GM19025 (cell line): ENCODE results near the gene AKR1B1.

ENCODE experiments used
- ATAC-seq: cut with Tn5 transposase; IDR thresholded peaks from one replicate; pipeline ENCODE4 v1.9.1; 2021; ENCODE audit warnings: mild to moderate bottlenecking, low read depth, moderate library complexity; ENCODE audit not compliant: unreplicated experiment

The AKR1B1 gene

GRCh38 chr7:134447383-134447782, 11.5 kb downstream of the AKR1B1 start:
- no peak for ATAC-seq

- ATAC-seq: no peak
Measured at GRCh38 chr7:134446923-134447322, 12.0 kb downstream of the AKR1B1 start.

GRCh38 chr7:134446446-134446845, 12.5 kb downstream of the AKR1B1 start:
- ATAC-seq: no peak

GRCh38 chr7:134444961-134445315, 14.0 kb downstream of the AKR1B1 start:
- no peak for ATAC-seq

GRCh38 chr7:134444198-134444960, 14.5 kb downstream of the AKR1B1 start:
- no peak for ATAC-seq

- no peak for ATAC-seq
Measured at GRCh38 chr7:134443396-134444070, 15.4 kb downstream of the AKR1B1 start.

GRCh38 chr7:134442441-134443220, 16.3 kb downstream of the AKR1B1 start:
- ATAC-seq: no peak

GRCh38 chr7:134441264-134441663, 17.6 kb downstream of the AKR1B1 start:
- ATAC-seq: no peak

GRCh38 chr7:134440476-134440875, 18.4 kb downstream of the AKR1B1 start:
- ATAC-seq: no peak

GRCh38 chr7:134440067-134440466, 18.8 kb downstream of the AKR1B1 start:
- no peak for ATAC-seq

GRCh38 chr7:134438946-134439345, 20.0 kb downstream of the AKR1B1 start:
- ATAC-seq: no peak

GRCh38 chr7:134435161-134435920, 23.6 kb downstream of the AKR1B1 start:
- ATAC-seq: no peak

- ATAC-seq: no peak
Measured at GRCh38 chr7:134434701-134435100, 24.2 kb downstream of the AKR1B1 start.

- ATAC-seq: no peak
Measured at GRCh38 chr7:134433430-134433829, 25.5 kb downstream of the AKR1B1 start.

- ATAC-seq: peak; percentile 93
Measured at GRCh38 chr7:134432296-134433152, 26.4 kb downstream of the AKR1B1 start.

GRCh38 chr7:134431815-134432214, 27.1 kb downstream of the AKR1B1 start:
- ATAC-seq: no peak

- ATAC-seq: no peak
Measured at GRCh38 chr7:134429481-134429880, 29.4 kb downstream of the AKR1B1 start.

- no peak for ATAC-seq
Measured at GRCh38 chr7:134428942-134429341, 30.0 kb downstream of the AKR1B1 start.

GRCh38 chr7:134427896-134428295, 31.0 kb downstream of the AKR1B1 start:
- ATAC-seq: no peak

- no peak for ATAC-seq
Measured at GRCh38 chr7:134425777-134426176, 33.1 kb downstream of the AKR1B1 start.
